IMR-90 (cell line): ENCODE measurements around the gene CDK5.

ENCODE experiments used
- CTCF ChIP-seq: conservative IDR thresholded peaks from 2 replicates; pipeline ENCODE4 v1.5.1; 2012; ENCODE audit warnings: mild to moderate bottlenecking, low read depth, low read length, improper control_type of control experiment
- NFE2L2 ChIP-seq: fragments of 150-350 bp; IDR thresholded peaks from 2 replicates; pipeline ENCODE4 v1.6.1; 2016; ENCODE audit warnings: low read depth, mild to moderate bottlenecking, low read length

DNA sequence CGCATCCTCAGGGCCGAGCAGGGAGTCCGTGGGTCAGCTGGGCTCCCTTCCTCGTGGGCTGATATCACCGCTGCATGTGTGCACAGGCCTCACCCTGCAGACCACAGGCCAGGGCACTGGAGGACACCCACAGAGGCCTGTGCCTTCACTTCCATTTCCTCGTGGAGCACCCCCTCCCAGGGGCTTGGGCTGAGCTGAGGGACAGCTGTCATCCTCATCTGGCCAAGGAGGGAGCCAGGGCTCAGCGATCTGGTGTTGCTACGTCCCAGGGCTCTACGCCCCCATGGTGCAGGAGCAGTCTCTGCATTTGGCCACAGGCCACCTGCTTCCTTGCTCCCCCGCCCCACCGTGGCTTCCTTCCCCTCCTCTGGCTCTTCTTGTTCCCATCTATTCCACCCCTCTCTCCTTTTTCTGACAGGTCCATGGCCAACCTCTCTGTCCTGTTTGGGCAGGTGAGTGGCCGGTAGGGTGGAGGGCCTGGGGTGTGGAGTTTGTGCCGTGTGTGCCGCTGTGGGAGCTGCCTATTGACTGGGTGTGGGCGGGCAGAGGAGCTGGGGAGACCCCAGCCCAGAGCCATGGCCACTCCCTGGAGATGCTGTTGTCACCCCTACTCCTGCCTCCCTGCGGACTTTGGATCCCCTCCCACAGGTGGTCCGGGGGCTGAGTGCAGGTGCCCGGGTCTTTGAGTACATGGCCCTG, 17.7 kb downstream of the CDK5 start:
- no peak for TF ChIP-seq NFE2L2
- TF ChIP-seq CTCF = no peak
